OCI-LY3 (cell line): ENCODE results near the gene DUSP21.

ENCODE experiments used
- CTCF ChIP-seq: fragments of 200-600, 300-600 bp; sonication (generic); IDR thresholded peaks from 2 replicates; pipeline ENCODE4 v1.5.1; 2014; ENCODE audit warnings: antibody characterized with exemption, low read length, low read depth
- EZH2phosphoT487 ChIP-seq: fragments of 200-600 bp; shearing (Covaris generic); IDR thresholded peaks from 2 replicates; pipeline ENCODE4 v1.6.1; 2018; ENCODE audit warnings: antibody characterized with exemption, mixed run types, low read depth

- TF ChIP-seq CTCF (no peak), EZH2phosphoT487 (no peak)
Observed at GRCh38 chrX:44884944-44885343, 41.1 kb downstream of the DUSP21 start.
